Skeletal muscle tissue (tissue), 4 donors: ENCODE measurements around the gene ZBTB7C. TPM values are rescaled to one million over a fixed set of nuclear protein-coding genes. Genes with fewer than 3 reads are reported as not detected.
A peak's percentile ranks its signal among the peaks of the same experiment; 100 is the strongest.

Experiments used
- H3K27ac ChIP-seq: one replicate; pipeline ENCODE4 v1.7.0; 2013; ENCODE audit warnings: mild to moderate bottlenecking, low read depth, low read length, inconsistent platforms
- H3K27me3 ChIP-seq, 3 donors: one replicate each; pipeline ENCODE4 v1.7.0; 2013; ENCODE audit warnings: low read length in 3 of 3; ENCODE audit not compliant: control insufficient read depth in 3 of 3, insufficient read depth in 3 of 3
- H3K36me3 ChIP-seq, 3 donors: one replicate each; pipeline ENCODE4 v1.7.0; 2013; ENCODE audit warnings: low read length in 3 of 3; ENCODE audit not compliant: control insufficient read depth in 3 of 3, insufficient read depth in 3 of 3
- H3K4me1 ChIP-seq, 3 donors: one replicate each; pipeline ENCODE4 v1.7.0; 2013; ENCODE audit warnings: low read length in 3 of 3, mild to moderate bottlenecking in 3 of 3; ENCODE audit not compliant: control insufficient read depth in 3 of 3, insufficient read depth in 3 of 3
- H3K4me3 ChIP-seq, 3 donors: one replicate each; pipeline ENCODE4 v1.7.0; 2013; ENCODE audit warnings: low read length in 3 of 3
- H3K9ac ChIP-seq, 3 donors: one replicate each; pipeline ENCODE4 v1.7.0; 2013; ENCODE audit warnings: low read length in 3 of 3, mild to moderate bottlenecking in 3 of 3, moderate library complexity in 2 of 3, low read depth in 1 of 3
- H3K9me3 ChIP-seq, 3 donors: one replicate each; pipeline ENCODE4 v1.7.0; 2013; ENCODE audit warnings: low read length in 3 of 3; ENCODE audit not compliant: control insufficient read depth in 3 of 3
- total RNA-seq: library from RNA; depleted of rRNA; stranded (reverse); fragments of >200 nt; gene quantifications from one replicate; pipeline ENCODE4 v1.2.3, GENCODE V29; 2014
- donor health status: Osteomylitis.

The ZBTB7C gene
- total RNA-seq, 1 donor from 2014 or later, result 2.6 TPM

DNA sequence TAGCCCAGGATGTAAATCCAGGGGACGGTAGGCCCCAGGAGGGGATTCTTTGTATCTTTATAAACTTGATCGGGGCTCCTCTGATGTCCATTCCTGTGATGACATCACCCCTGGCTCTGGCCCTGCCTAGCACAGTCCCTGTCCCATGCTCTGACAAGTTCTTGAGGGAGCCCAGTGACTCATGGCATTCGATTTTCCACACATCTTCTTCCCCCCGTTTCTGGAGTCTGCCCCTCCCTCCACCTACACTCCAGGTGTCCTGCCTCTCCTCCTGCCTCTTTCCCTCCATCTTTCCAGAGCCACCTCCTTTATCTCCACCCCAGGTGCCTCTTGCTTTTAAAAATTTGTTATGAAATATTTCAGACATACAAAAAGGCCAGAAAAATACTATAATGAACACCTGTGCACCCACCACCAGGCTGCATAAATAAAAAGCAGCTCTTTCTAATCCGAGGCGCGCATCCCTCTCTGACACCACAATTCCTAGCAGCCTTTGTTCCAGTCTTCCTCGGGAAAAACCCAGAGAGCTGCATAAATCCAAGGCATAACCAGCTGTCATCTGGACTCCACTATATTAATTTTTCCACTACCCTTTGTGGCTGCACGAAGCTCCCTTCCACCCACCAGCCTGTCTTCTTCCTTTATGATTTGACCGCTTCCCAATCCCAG, 207.7 kb downstream of the ZBTB7C start:
- no peaks in the 10 kb centered on the region for H3K36me3 ChIP-seq
- H3K27me3 ChIP-seq, result peaks cover 0 to 6% (median 0%) of the 10 kb centered on the region in 3 donors
- H3K4me3 ChIP-seq, result no peak overlapping the region
- no peak overlapping the region for H3K27ac ChIP-seq
- no peaks in the 10 kb centered on the region for H3K9me3 ChIP-seq
- H3K9ac ChIP-seq, result no peak overlapping the region
- peaks cover 0 to 4% (median 0%) of the 10 kb centered on the region in 3 donors for H3K4me1 ChIP-seq

GRCh38 chr18:48200631-48201336, 208.4 kb downstream of the ZBTB7C start:
- no peak overlapping the region for H3K9ac ChIP-seq
- H3K4me3 ChIP-seq, result no peak overlapping the region
- peaks cover 0 to 4% (median 0%) of the 10 kb centered on the region in 3 donors for H3K4me1 ChIP-seq
- no peaks in the 10 kb centered on the region for H3K36me3 ChIP-seq
- peaks cover 0 to 6% (median 0%) of the 10 kb centered on the region in 3 donors for H3K27me3 ChIP-seq
- H3K9me3 ChIP-seq, result no peaks in the 10 kb centered on the region
- H3K27ac ChIP-seq, result no peak overlapping the region

- Histone ChIP-seq H3K9ac (no peak overlapping the region), H3K27ac (no peak overlapping the region), H3K4me3 (no peak overlapping the region), H3K9me3 (no peaks in the 10 kb centered on the region), H3K27me3 (peaks cover 0 to 6% (median 0%) of the 10 kb centered on the region in 3 donors), H3K36me3 (no peaks in the 10 kb centered on the region), H3K4me1 (peaks cover 3 to 6% (median 5%) of the 10 kb centered on the region in 3 donors)
Measured at GRCh38 chr18:48199399-48199798, 209.8 kb downstream of the ZBTB7C start.

GRCh38 chr18:48197819-48198218, 211.4 kb downstream of the ZBTB7C start:
- Histone ChIP-seq H3K27me3 (peaks cover 0 to 5% (median 0%) of the 10 kb centered on the region in 3 donors), H3K9me3 (no peaks in the 10 kb centered on the region), H3K4me3 (no peak overlapping the region), H3K36me3 (no peaks in the 10 kb centered on the region), H3K27ac (no peak overlapping the region), H3K9ac (no peak overlapping the region), H3K4me1 (peaks cover 14 to 16% (median 16%) of the 10 kb centered on the region in 3 donors)

- H3K4me3 ChIP-seq, result no peak overlapping the region
- no peaks in the 10 kb centered on the region for H3K27me3 ChIP-seq
- peaks cover 14 to 16% (median 16%) of the 10 kb centered on the region in 3 donors for H3K4me1 ChIP-seq
- H3K27ac ChIP-seq, result no peak overlapping the region
- no peak overlapping the region for H3K9ac ChIP-seq
- H3K36me3 ChIP-seq, result no peaks in the 10 kb centered on the region
- H3K9me3 ChIP-seq, result no peaks in the 10 kb centered on the region
Measured at GRCh38 chr18:48195787-48196186, 213.4 kb downstream of the ZBTB7C start.

GRCh38 chr18:48194591-48195181, 214.5 kb downstream of the ZBTB7C start:
- peak overlapping the region in 1 of 3 donors; percentile 40 for H3K9ac ChIP-seq
- H3K36me3 ChIP-seq, result no peaks in the 10 kb centered on the region

DNA sequence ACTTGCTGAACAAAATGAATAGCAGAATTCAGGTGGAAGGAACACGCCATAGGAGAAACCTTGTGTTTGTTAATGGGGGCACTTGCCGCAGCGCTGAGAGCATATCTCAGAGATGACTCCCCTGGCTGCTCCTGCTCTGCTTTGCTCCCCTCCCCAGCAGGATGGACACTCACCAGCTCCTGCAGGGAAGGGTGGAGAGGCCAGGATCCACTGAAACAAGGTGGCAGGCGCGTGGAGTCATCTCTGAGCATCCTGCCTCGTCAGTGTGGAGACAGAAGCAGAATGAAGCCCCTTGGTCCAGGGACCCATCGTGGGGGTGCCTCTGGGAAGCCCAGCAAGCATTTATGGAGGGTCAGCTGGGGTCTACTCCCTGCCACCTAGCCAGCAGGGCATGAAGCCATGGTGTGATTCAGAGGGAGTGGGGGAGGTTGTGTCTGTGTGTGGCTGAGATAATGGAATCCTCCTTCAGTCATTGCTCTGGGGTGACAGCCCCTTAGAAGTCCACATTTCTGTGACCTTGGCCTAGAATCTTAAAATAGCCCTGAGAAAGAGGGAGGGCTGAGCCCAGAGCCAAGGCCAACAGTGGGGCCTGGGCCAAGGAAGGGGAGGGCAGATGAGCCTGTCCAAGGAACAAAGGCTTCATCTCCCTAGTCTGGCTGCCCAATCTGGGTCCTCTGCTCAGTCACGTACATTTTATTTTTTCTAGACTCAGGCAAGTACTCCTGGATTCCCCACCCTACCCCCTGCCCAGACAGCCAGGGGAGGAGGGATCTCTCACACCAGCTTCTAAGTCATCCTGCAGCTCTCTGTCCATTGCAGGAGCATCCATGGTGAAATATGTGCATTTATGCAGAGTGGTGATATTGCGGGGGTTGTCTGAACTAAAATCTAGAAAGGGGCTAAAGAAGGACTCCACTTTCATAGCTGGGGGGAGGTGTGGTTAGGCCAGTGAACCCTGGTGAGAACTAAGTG, 215.4 kb downstream of the ZBTB7C start:
- Histone ChIP-seq H3K9ac (peak overlapping the region in 1 of 3 donors; percentile 40), H3K4me3 (peak overlapping the region in 1 of 3 donors; percentile 37), H3K36me3 (no peaks in the 10 kb centered on the region), H3K4me1 (peaks cover 14 to 16% (median 16%) of the 10 kb centered on the region in 3 donors), H3K27me3 (no peaks in the 10 kb centered on the region), H3K27ac (no peak overlapping the region), H3K9me3 (no peaks in the 10 kb centered on the region)

More at GRCh38 chr18:48194591-48195181, 214.5 kb downstream of the ZBTB7C start:
- Histone ChIP-seq H3K4me1 (peaks cover 14 to 16% (median 16%) of the 10 kb centered on the region in 3 donors), H3K4me3 (no peak overlapping the region), H3K9me3 (no peaks in the 10 kb centered on the region), H3K27me3 (no peaks in the 10 kb centered on the region), H3K27ac (no peak overlapping the region)

DNA sequence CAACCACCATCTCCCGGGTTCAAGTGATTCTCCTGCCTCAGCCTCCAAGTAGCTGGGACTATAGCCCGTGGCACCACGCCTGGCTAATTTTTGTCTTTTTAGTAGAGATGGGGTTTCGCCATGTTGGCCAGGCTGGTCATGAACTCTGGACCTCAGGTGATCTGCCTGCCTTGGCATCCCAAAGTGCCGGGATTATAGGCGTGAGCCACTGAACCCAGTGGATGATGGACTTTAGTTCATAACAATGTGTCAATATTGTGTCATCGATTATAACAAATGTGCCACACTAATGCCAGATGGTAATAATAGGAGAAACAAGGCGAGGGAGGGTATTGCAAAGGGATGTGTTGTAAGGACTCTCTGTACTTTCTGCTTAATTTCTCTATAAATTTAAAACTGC, 216.6 kb downstream of the ZBTB7C start:
- Histone ChIP-seq H3K9ac (no peak overlapping the region), H3K27ac (no peak overlapping the region), H3K4me3 (no peak overlapping the region), H3K36me3 (no peaks in the 10 kb centered on the region), H3K9me3 (no peaks in the 10 kb centered on the region), H3K4me1 (peaks cover 14 to 16% (median 16%) of the 10 kb centered on the region in 3 donors), H3K27me3 (no peaks in the 10 kb centered on the region)

GRCh38 chr18:48191494-48191893, 217.7 kb downstream of the ZBTB7C start:
- Histone ChIP-seq H3K27me3 (no peaks in the 10 kb centered on the region), H3K27ac (no peak overlapping the region), H3K4me1 (peaks cover 14 to 16% (median 16%) of the 10 kb centered on the region in 3 donors), H3K4me3 (no peak overlapping the region), H3K9ac (no peak overlapping the region), H3K36me3 (no peaks in the 10 kb centered on the region), H3K9me3 (no peaks in the 10 kb centered on the region)
